H7 (cell line): Measurements from ENCODE around the gene ARVCF. TPM values are rescaled to one million over a fixed set of nuclear protein-coding genes. Genes with fewer than 3 reads are reported as not detected.

Source experiments
- DNase-seq: peaks from one replicate; pipeline ENCODE4 v3.0.0; 2012
- H3K27me3 ChIP-seq: 2 replicates; pipeline ENCODE4 v1.6.0; 2011; ENCODE audit warnings: mild to moderate bottlenecking, low read length; ENCODE audit not compliant: control insufficient read depth, insufficient read depth
- H3K36me3 ChIP-seq: replicated peaks from 2 replicates; pipeline ENCODE4 v1.5.1; 2011; ENCODE audit warnings: low read length; ENCODE audit not compliant: control insufficient read depth, insufficient read depth
- H3K4me3 ChIP-seq: 2 replicates; pipeline ENCODE4 v1.5.1; 2011; ENCODE audit warnings: low read depth, mild to moderate bottlenecking, control low read depth, low read length, moderate library complexity; ENCODE audit not compliant: insufficient read depth
- total RNA-seq: library from RNA; depleted of rRNA; stranded (reverse); fragments of >200 nt; shearing (Covaris generic); gene quantifications from 2 replicates; pipeline ENCODE4 v1.2.3, GENCODE V29; 2014

ARVCF gene
- total RNA-seq, 1 experiment from 2014 or later: 35.8 TPM

- no peaks in the 10 kb centered on the region for H3K27me3 ChIP-seq
- DNase-seq: no peak
- peaks cover 7% of the 10 kb centered on the region for H3K36me3 ChIP-seq
Observed at GRCh38 chr22:19977296-19978243, 39.1 kb downstream of the ARVCF start.

GRCh38 chr22:19976671-19977070, 40.0 kb downstream of the ARVCF start:
- peaks cover 7% of the 10 kb centered on the region for H3K36me3 ChIP-seq
- no peak for DNase-seq
- H3K27me3 ChIP-seq: no peaks in the 10 kb centered on the region
- no peak overlapping the region for H3K4me3 ChIP-seq

More at GRCh38 chr22:19977296-19978243, 39.1 kb downstream of the ARVCF start:
- H3K4me3 ChIP-seq: no peak overlapping the region

- DNase-seq: no peak
- Histone ChIP-seq H3K27me3 (no peaks in the 10 kb centered on the region), H3K4me3 (no peak overlapping the region), H3K36me3 (peaks cover 12% of the 10 kb centered on the region)
Observed at GRCh38 chr22:19975707-19976035, 41.0 kb downstream of the ARVCF start.

GRCh38 chr22:19974935-19975706, 41.5 kb downstream of the ARVCF start:
- DNase-seq: peak; percentile 66
- Histone ChIP-seq H3K27me3 (no peaks in the 10 kb centered on the region), H3K4me3 (no peak overlapping the region), H3K36me3 (peaks cover 11% of the 10 kb centered on the region)

- no peaks in the 10 kb centered on the region for H3K27me3 ChIP-seq
- peak; percentile 99 for DNase-seq
- no peak overlapping the region for H3K4me3 ChIP-seq
- peaks cover 10% of the 10 kb centered on the region for H3K36me3 ChIP-seq
Observed at GRCh38 chr22:19974268-19974861, 42.3 kb downstream of the ARVCF start.

GRCh38 chr22:19973551-19974267, 42.9 kb downstream of the ARVCF start:
- DNase-seq: no peak

GRCh38 chr22:19972652-19973550, 43.7 kb downstream of the ARVCF start:
- H3K36me3 ChIP-seq: peaks cover 9% of the 10 kb centered on the region
- DNase-seq: peak; percentile 91
- H3K4me3 ChIP-seq: no peak overlapping the region
- H3K27me3 ChIP-seq: no peaks in the 10 kb centered on the region

More at GRCh38 chr22:19973551-19974267, 42.9 kb downstream of the ARVCF start:
- no peak overlapping the region for H3K4me3 ChIP-seq
- no peaks in the 10 kb centered on the region for H3K27me3 ChIP-seq
- peaks cover 9% of the 10 kb centered on the region for H3K36me3 ChIP-seq

- no peak for DNase-seq
- Histone ChIP-seq H3K4me3 (no peak overlapping the region), H3K27me3 (no peaks in the 10 kb centered on the region), H3K36me3 (peaks cover 10% of the 10 kb centered on the region)
Observed at GRCh38 chr22:19972251-19972650, 44.4 kb downstream of the ARVCF start.

- no peaks in the 10 kb centered on the region for H3K27me3 ChIP-seq
- no peak overlapping the region for H3K4me3 ChIP-seq
- no peak for DNase-seq
- H3K36me3 ChIP-seq: peaks cover 10% of the 10 kb centered on the region
Observed at GRCh38 chr22:19971276-19972124, 45.1 kb downstream of the ARVCF start.

GRCh38 chr22:19970479-19971275, 45.9 kb downstream of the ARVCF start:
- peak; percentile 96 for DNase-seq
- H3K36me3 ChIP-seq: peaks cover 10% of the 10 kb centered on the region
- H3K27me3 ChIP-seq: no peaks in the 10 kb centered on the region
- H3K4me3 ChIP-seq: no peak overlapping the region

GRCh38 chr22:19970031-19970478, 46.6 kb downstream of the ARVCF start:
- DNase-seq: no peak
- Histone ChIP-seq H3K27me3 (no peaks in the 10 kb centered on the region), H3K36me3 (peaks cover 10% of the 10 kb centered on the region), H3K4me3 (no peak overlapping the region)
